ENCODE data around the gene TNFRSF25. TPM values are rescaled to one million over a fixed set of nuclear protein-coding genes. Genes with fewer than 3 reads are reported as not detected.
A peak's percentile ranks its signal among the peaks of the same experiment; 100 is the strongest.

Gene TNFRSF25
- total and polyA plus RNA-seq, 3 donors from 2014 or later: 6.2 to 14.0 (median 13.4) TPM

GRCh38 chr1:6424619-6425593 is 41.1 kb downstream of the TNFRSF25 start, which contains the start of gene ESPN:
ESPN (plus strand) TSS chr1:6424776; CDS start chr1:6424956, 180 bp downstream.
- no peaks in the 10 kb centered on the region for H3K27me3 ChIP-seq
- H3K4me3 ChIP-seq: peak within 1 kb of the TSS; percentile 45 to 56
- WGBS, 2 donors: 11 to 47% methylated on average over 3 to 17 of the region's 99 CpGs
- no peak for DNase-seq
- H3K27ac ChIP-seq: no peak within 1 kb of the TSS
- intact Hi-C loops (cut with DNase I; ENCODE audit: low total_unique reads): no loop called here
- TF ChIP-seq POLR2A (IDR thresholded peaks at IDR 0.05) (no peak), CTCF (IDR thresholded peaks at IDR 0.05) (no peak)
- no peaks in the 10 kb centered on the region for H3K9me3 ChIP-seq
- H3K36me3 ChIP-seq (ENCODE audit: low read depth, missing control alignments): no peaks in the 10 kb centered on the region
- H3K4me1 ChIP-seq: peaks cover 25% of the 10 kb centered on the region

- 1 to 4% methylated on average over 19 to 34 of the region's 35 CpGs for WGBS, 2 donors
- H3K4me1 ChIP-seq: peaks cover 33% of the 10 kb centered on the region
Measured at GRCh38 chr1:6424000-6424565, 41.9 kb downstream of the TNFRSF25 start.

GRCh38 chr1:6423321-6423999 is 42.5 kb downstream of the TNFRSF25 start:
- Histone ChIP-seq H3K9me3 (no peaks in the 10 kb centered on the region), H3K4me1 (peaks cover 34% of the 10 kb centered on the region), H3K27ac (no peak overlapping the region), H3K4me3 (peak overlapping the region in 1 of 2 donors; percentile 56), H3K36me3 (ENCODE audit: low read depth, missing control alignments) (no peaks in the 10 kb centered on the region), H3K27me3 (no peaks in the 10 kb centered on the region)
- intact Hi-C loops (cut with DNase I; ENCODE audit: low total_unique reads): no loop called here
- DNase-seq: peak; percentile 76
- 2 to 15% methylated on average over 10 to 24 of the region's 24 CpGs for WGBS, 2 donors
- TF ChIP-seq POLR2A (IDR thresholded peaks at IDR 0.05) (no peak), CTCF (IDR thresholded peaks at IDR 0.05) (peak; percentile 49 to 71 (median 57))

More at GRCh38 chr1:6424000-6424565, 41.9 kb downstream of the TNFRSF25 start:
- no peak for TF ChIP-seq POLR2A (IDR thresholded peaks at IDR 0.05)
- no peak for TF ChIP-seq CTCF (IDR thresholded peaks at IDR 0.05)
- intact Hi-C loops (cut with DNase I; ENCODE audit: low total_unique reads): no loop called here
- Histone ChIP-seq H3K9me3 (no peaks in the 10 kb centered on the region), H3K36me3 (ENCODE audit: low read depth, missing control alignments) (no peaks in the 10 kb centered on the region), H3K4me3 (peak overlapping the region; percentile 45 to 56), H3K27ac (no peak overlapping the region), H3K27me3 (no peaks in the 10 kb centered on the region)
- no peak for DNase-seq

- Histone ChIP-seq H3K9me3 (no peaks in the 10 kb centered on the region), H3K36me3 (ENCODE audit: low read depth, missing control alignments) (no peaks in the 10 kb centered on the region), H3K27ac (no peak overlapping the region), H3K27me3 (no peaks in the 10 kb centered on the region), H3K4me1 (peaks cover 28% of the 10 kb centered on the region), H3K4me3 (peak overlapping the region in 1 of 2 donors; percentile 50)
- WGBS, 2 donors: 69 to 80% methylated on average over 4 of the region's 4 CpGs
- TF ChIP-seq CTCF (IDR thresholded peaks at IDR 0.05): no peak
- TF ChIP-seq POLR2A (IDR thresholded peaks at IDR 0.05): no peak
- intact Hi-C loops (cut with DNase I; ENCODE audit: low total_unique reads): no loop called here
- no peak for DNase-seq
Measured at GRCh38 chr1:6421266-6421665, 44.7 kb downstream of the TNFRSF25 start.
